Right atrium auricular region (tissue), 2 donors: ENCODE data around the gene NFILZ. TPM values are rescaled to one million over a fixed set of nuclear protein-coding genes. Genes with fewer than 3 reads are reported as not detected.
A peak's percentile ranks its signal among the peaks of the same experiment; 100 is the strongest.

Source experiments
- DNase-seq: peaks from one replicate; pipeline ENCODE4 v3.0.0-alpha.2; 2019; ENCODE audit warnings: low spot score
- H3K27ac ChIP-seq, 2 donors: fragments of 200-600 bp; sonication (generic); 1 replicate in 1 of 2; 2 replicates in 1 of 2; pipeline ENCODE4 v1.5.1; 2016 to 2019
- H3K27me3 ChIP-seq, 2 donors: fragments of 200-600 bp; sonication (generic); one replicate each; pipeline versions ENCODE4 v1.5.1 to v1.6.0; 2017 to 2019
- H3K36me3 ChIP-seq: fragments of 200-600 bp; sonication (generic); one replicate; pipeline ENCODE4 v1.5.1; 2016
- H3K4me1 ChIP-seq, 2 donors: fragments of 200-600 bp; sonication (generic); one replicate each; pipeline versions ENCODE4 v1.5.1 to v1.6.0; 2017 to 2019
- H3K4me3 ChIP-seq, 2 donors: fragments of 200-600 bp; sonication (generic); 1 replicate in 1 of 2; 2 replicates in 1 of 2; pipeline ENCODE4 v1.5.1; 2017 to 2019; ENCODE audit warnings: mild to moderate bottlenecking in 1 of 2, moderate library complexity in 1 of 2
- H3K9me3 ChIP-seq, 2 donors: fragments of 200-600 bp; sonication (generic); one replicate each; pipeline ENCODE4 v1.5.1; 2019
- CTCF ChIP-seq, 2 donors: fragments of 200-600 bp; sonication (generic); IDR thresholded peaks; one replicate each; pipeline ENCODE4 v1.5.1; 2019; ENCODE audit warnings: antibody characterized with exemption in 2 of 2
- total RNA-seq, 2 donors: library from RNA; depleted of rRNA; stranded (reverse); fragments of >200 nt; gene quantifications; one replicate each; pipeline ENCODE4 v1.1.0, GENCODE V29; 2016

Gene NFILZ
- total RNA-seq = not detected

GRCh38 chr19:8629996-8630683 lies at the start of gene NFILZ:
NFILZ (plus strand) TSS chr19:8630633; CDS start chr19:8676766, 46,133 bp downstream.
- Histone ChIP-seq H3K36me3 (no peaks in the 10 kb centered on the region), H3K4me1 (no peaks in the 10 kb centered on the region), H3K27me3 (no peaks in the 10 kb centered on the region), H3K27ac (no peak within 1 kb of the TSS), H3K4me3 (no peak within 1 kb of the TSS), H3K9me3 (peaks cover 0 to 27% of the 10 kb centered on the region in 2 donors)
- no peak for DNase-seq
- TF ChIP-seq CTCF (IDR thresholded peaks at IDR 0.05) = no peak

GRCh38 chr19:8580710-8581281 lies 49.6 kb upstream of the NFILZ start:
- Histone ChIP-seq H3K27ac (no peak overlapping the region), H3K36me3 (peaks cover 7% of the 10 kb centered on the region), H3K27me3 (no peaks in the 10 kb centered on the region), H3K9me3 (no peaks in the 10 kb centered on the region), H3K4me3 (no peak overlapping the region), H3K4me1 (peaks cover 0 to 15% of the 10 kb centered on the region in 2 donors)
- DNase-seq = peak; percentile 78
- TF ChIP-seq CTCF (IDR thresholded peaks at IDR 0.05) = peak; percentile 98 to 99

- no peak for TF ChIP-seq CTCF (IDR thresholded peaks at IDR 0.05)
- no peak overlapping the region for H3K4me3 ChIP-seq
- no peaks in the 10 kb centered on the region for H3K27me3 ChIP-seq
- DNase-seq = no peak
- peaks cover 0 to 8% of the 10 kb centered on the region in 2 donors for H3K4me1 ChIP-seq
- peaks cover 11% of the 10 kb centered on the region for H3K36me3 ChIP-seq
- no peaks in the 10 kb centered on the region for H3K9me3 ChIP-seq
- H3K27ac ChIP-seq = no peak overlapping the region
These were observed 45.2 kb upstream of the NFILZ start for GRCh38 chr19:8584965-8585893.

- H3K36me3 ChIP-seq = peaks cover 11% of the 10 kb centered on the region
- peak; percentile 36 to 64 for TF ChIP-seq CTCF (IDR thresholded peaks at IDR 0.05)
- H3K9me3 ChIP-seq = no peaks in the 10 kb centered on the region
- no peak overlapping the region for H3K27ac ChIP-seq
- no peak for DNase-seq
- no peaks in the 10 kb centered on the region for H3K27me3 ChIP-seq
- H3K4me1 ChIP-seq = no peaks in the 10 kb centered on the region
- H3K4me3 ChIP-seq = no peak overlapping the region
These were observed 44.3 kb upstream of the NFILZ start for GRCh38 chr19:8585894-8586750.

GRCh38 chr19:8589177-8589714 lies 41.2 kb upstream of the NFILZ start:
- H3K36me3 ChIP-seq = peaks cover 11% of the 10 kb centered on the region
- DNase-seq = no peak

More at GRCh38 chr19:8589177-8589714, 41.2 kb upstream of the NFILZ start:
- no peak for TF ChIP-seq CTCF (IDR thresholded peaks at IDR 0.05)
- no peak overlapping the region for H3K4me3 ChIP-seq
- H3K4me1 ChIP-seq = peaks cover 0 to 20% of the 10 kb centered on the region in 2 donors
- peaks cover 0 to 6% of the 10 kb centered on the region in 2 donors for H3K9me3 ChIP-seq
- H3K27ac ChIP-seq = no peak overlapping the region
- no peaks in the 10 kb centered on the region for H3K27me3 ChIP-seq
